Panc1 (cell line): ENCODE data around the gene FOXA3. TPM values are rescaled to one million over a fixed set of nuclear protein-coding genes. Genes with fewer than 3 reads are reported as not detected.

Experiments
- ATAC-seq: fragments of 200-7000 bp; cut with Tn5 transposase; 2 replicates; pipeline ENCODE4 v1.9.1; 2020; ENCODE audit warnings: mild to moderate bottlenecking, moderate library complexity
- Bru-seq: library from RNA; stranded (reverse); fragments of 400-500 nt; gene quantifications from one replicate; lab custom pipeline; 2021; lab: Mats Ljungman, UMichigan
- BruChase-seq, 2 experiments: library from RNA; stranded (reverse); fragments of 400-500 nt; gene quantifications; one replicate each; lab custom pipeline; 2021; lab: Mats Ljungman, UMichigan
- BruUV-seq: library from RNA; stranded (reverse); fragments of 400-500 nt; replicated peaks from 2 replicates; lab custom pipeline; 2021; lab: Mats Ljungman, UMichigan
- CTCF ChIA-PET: fragments of 300-600 bp; sonication (Branson Sonifier 250); formaldehyde crosslinking; loops from one replicate; lab custom pipeline; 2022; ENCODE audit warnings: antibody characterized with exemption; lab: Charles Lee
- POLR2A ChIA-PET: fragments of 300-600 bp; sonication (Branson Sonifier 250); formaldehyde crosslinking; loops from one replicate; lab custom pipeline; 2022; ENCODE audit warnings: antibody characterized with exemption; lab: Charles Lee
- DNase-seq: peaks from one replicate; pipeline ENCODE4 v3.0.0-alpha.2; 2010; ENCODE audit warnings: low read depth, low spot score
- H3K27ac ChIP-seq: 2 replicates; pipeline ENCODE4 v1.5.1; 2011; ENCODE audit warnings: mild to moderate bottlenecking, low read length, inconsistent platforms
- H3K27me3 ChIP-seq: fragments of 200-500 bp; sonication (Bioruptor generic); 2 replicates; pipeline ENCODE4 v1.6.0; 2014; ENCODE audit warnings: low read length, inconsistent platforms; ENCODE audit not compliant: control insufficient read depth, insufficient read depth
- H3K36me3 ChIP-seq: fragments of 200-500 bp; sonication (Bioruptor generic); 2 replicates; pipeline ENCODE4 v1.5.1; 2014; ENCODE audit warnings: inconsistent platforms, mild to moderate bottlenecking, low read length, moderate library complexity; ENCODE audit not compliant: control insufficient read depth, insufficient read depth
- H3K4me1 ChIP-seq: 2 replicates; pipeline ENCODE4 v1.5.1; 2011; ENCODE audit warnings: inconsistent platforms, mild to moderate bottlenecking, low read length, moderate library complexity; ENCODE audit not compliant: control insufficient read depth, insufficient read depth
- H3K4me3 ChIP-seq, 2 experiments: 2 replicates each; pipeline ENCODE4 v1.5.1; 2011 to 2012; ENCODE audit warnings: low read depth in 2 of 2, low read length in 2 of 2, mild to moderate bottlenecking in 2 of 2, inconsistent platforms in 1 of 2, moderate library complexity in 1 of 2
- H3K9me3 ChIP-seq: fragments of 200-500 bp; sonication (Bioruptor generic); 2 replicates; pipeline ENCODE4 v1.5.1; 2014; ENCODE audit warnings: low read depth, mild to moderate bottlenecking, inconsistent platforms, low read length, moderate library complexity; ENCODE audit not compliant: control insufficient read depth, insufficient read depth
- CTCF ChIP-seq: fragments of 450-650 bp; IDR thresholded peaks from 2 replicates; pipeline ENCODE4 v1.5.1; 2017; ENCODE audit warnings: mild to moderate bottlenecking
- POLR2AphosphoS5 ChIP-seq: IDR thresholded peaks from 2 replicates; pipeline ENCODE4 v1.6.1; 2012; ENCODE audit warnings: mild to moderate bottlenecking, low read depth, low read length, moderate library complexity
- REST ChIP-seq, 2 experiments: IDR thresholded peaks; 2 replicates each; pipeline ENCODE4 v1.6.1; 2011 to 2012; ENCODE audit warnings: low read depth in 2 of 2, control low read depth in 1 of 2, low read length in 1 of 2, mild to moderate bottlenecking in 1 of 2, moderate library complexity in 1 of 2; ENCODE audit not compliant: insufficient read depth in 1 of 2
- SIN3A ChIP-seq: IDR thresholded peaks from 2 replicates; pipeline ENCODE4 v1.6.1; 2012; ENCODE audit warnings: low read depth, mild to moderate bottlenecking, low read length, moderate library complexity, borderline replicate concordance; ENCODE audit not compliant: insufficient read depth
- TCF7L2 ChIP-seq: IDR thresholded peaks from 2 replicates; pipeline ENCODE4 v1.6.1; 2011; ENCODE audit warnings: mild to moderate bottlenecking, low read depth, low read length, inconsistent platforms
- in situ Hi-C: cut with HindIII; loops from 2 replicates; pipeline ENCODE4 v1.10.0; 2016; ENCODE audit warnings: low sequenced_read_pairs, low pct_unique_long_range_greater_than_20kb
- intact Hi-C: fragments of 100-400 bp; cut with micrococcal nuclease; formaldehyde crosslinking; loops from one replicate; pipeline ENCODE4 v1.10.0; 2022; ENCODE audit not compliant: unreplicated experiment
- long read RNA-seq: library from polyadenylated mRNA; unstranded; transcript quantifications from one replicate; pipeline ENCODE4 v2.0.0, GENCODE V29; 2021; ENCODE audit not compliant: unreplicated experiment
- polyA plus RNA-seq: library from polyadenylated mRNA; unstranded; fragments of >200 nt; gene quantifications from one replicate; pipeline ENCODE4 v1.2.1, GENCODE V29; 2012; ENCODE audit warnings: missing spikeins; ENCODE audit not compliant: insufficient read length
- total RNA-seq: library from RNA; stranded (reverse); gene quantifications from one replicate; pipeline ENCODE4 v1.2.1, GENCODE V29; 2021; ENCODE audit not compliant: unreplicated experiment

Gene FOXA3
- total RNA-seq (0.26 TPM), Bru-seq, nascent RNA (percentile 20 among the genes with signal in this experiment), BruChase-seq, experiment 1, labeled RNA remaining after a 2-hour chase (percentile 8 among the genes with signal in this experiment), BruChase-seq, experiment 2, labeled RNA remaining after a 6-hour chase (percentile 9 among the genes with signal in this experiment)
- polyA plus RNA-seq = 0.22 TPM
- long read RNA-seq, partial matches to known transcripts = 0 of 1 reads
- long read RNA-seq, other reads (novel, unspliced or antisense) = 1 of 1 reads

- H3K27ac ChIP-seq = no peak within 1 kb of the TSS
- H3K4me1 ChIP-seq = peaks cover 4% of the 10 kb centered on the region; the same call in 1 of the 2 replicates
- no peaks in the 10 kb centered on the region; the same call in 1 of the 2 replicates for H3K27me3 ChIP-seq
- H3K9me3 ChIP-seq = no peaks in the 10 kb centered on the region
- CTCF ChIA-PET = interaction anchor here (0.6 to 0.9 kb wide), 4 partner anchors 20 to 139 kb away, joined by 3 to 7 read pairs (median 4); no protein-coding TSS in a partner anchor
- H3K4me3 ChIP-seq = peak within 1 kb of the TSS; percentile 59 to 95
- in situ Hi-C loops (no loop called here), intact Hi-C loops (no loop called here)
- DNase-seq (no peak), ATAC-seq (peak; percentile 55)
- no TSS peak for BruUV-seq
- H3K36me3 ChIP-seq = no peaks in the 10 kb centered on the region; the same call in 1 of the 2 replicates
- TF ChIP-seq CTCF = peak; percentile 81
- no peak for TF ChIP-seq SIN3A
- TF ChIP-seq POLR2AphosphoS5 = no peak
- POLR2A ChIA-PET = no interaction called here
Measured at GRCh38 chr19:45863840-45864628, at the start of gene FOXA3. FOXA3 (plus strand) TSS chr19:45864326; CDS start chr19:45864457, 131 bp downstream.

- no peaks in the 10 kb centered on the region for H3K36me3 ChIP-seq
- intact Hi-C loops = no loop called here
- in situ Hi-C loops = no loop called here
- no peaks in the 10 kb centered on the region for H3K4me1 ChIP-seq
- no peaks in the 10 kb centered on the region for H3K27me3 ChIP-seq
- DNase-seq (no peak), ATAC-seq (no peak)
- ChIA-PET CTCF (no interaction called here), POLR2A (interaction anchor here (0.6 kb wide), 1 partner anchor 13 kb away, joined by 6 read pairs; no protein-coding TSS in a partner anchor)
- no TSS peak for BruUV-seq
- H3K27ac ChIP-seq = no peak within 1 kb of the TSS
- TF ChIP-seq TCF7L2 = no peak
- TF ChIP-seq POLR2AphosphoS5 = no peak
- no peak for TF ChIP-seq REST (IDR thresholded peaks at IDR 0.05; ENCODE audit: insufficient read depth in 1 of 2, low read depth in 2 of 2, low read length in 1 of 2)
- no peak for TF ChIP-seq CTCF
- TF ChIP-seq SIN3A = no peak
- no peak within 1 kb of the TSS for H3K4me3 ChIP-seq
- H3K9me3 ChIP-seq = no peaks in the 10 kb centered on the region
Measured at GRCh38 chr19:45814851-45815480, 49.2 kb upstream of the FOXA3 start, which contains the start of gene RSPH6A. RSPH6A (minus strand) TSS chr19:45815308; CDS start chr19:45815176, 132 bp downstream.
